Measurements from ENCODE around the gene CLCN6. TPM values are rescaled to one million over a fixed set of nuclear protein-coding genes. Genes with fewer than 3 reads are reported as not detected.

The CLCN6 gene
- total RNA-seq, 5 donors from 2014 or later (not counting 1 experiment from before 2014, with no cell fraction given): 17.3 to 23.0 (median 21.3) TPM

GRCh38 chr1:11788549-11789053 lies 17.4 kb upstream of the CLCN6 start:
- H3K4me3 Mint-ChIP-seq: no peak overlapping the region
- peaks cover 0 to 9% (median 7%) of the 10 kb centered on the region in 3 donors for H3K4me1 Mint-ChIP-seq
- H3K36me3 Mint-ChIP-seq: peaks cover 13% of the 10 kb centered on the region
- H3K27me3 ChIP-seq (replicated peaks in 1 of 2; ENCODE audit: control insufficient read depth in 2 of 2, extremely low read depth in 1 of 2, insufficient read depth in 2 of 2, low read length in 1 of 2): no peaks in the 10 kb centered on the region
- H3K9me3 ChIP-seq: no peaks in the 10 kb centered on the region
- no peak for DNase-seq
- H3K4me1 ChIP-seq (ENCODE audit: control insufficient read depth in 1 of 2, extremely low read depth in 1 of 2, insufficient read depth in 2 of 2, low read length in 2 of 2): peaks cover 0 to 13% of the 10 kb centered on the region in 2 experiments
- ChIA-PET CTCF (no interaction called here), POLR2A (no interaction called here)
- no peak overlapping the region for H3K27ac Mint-ChIP-seq
- no peaks in the 10 kb centered on the region for H3K9me3 Mint-ChIP-seq
- peaks cover 0 to 27% of the 10 kb centered on the region in 2 donors for H3K36me3 ChIP-seq (ENCODE audit: control insufficient read depth in 2 of 2, extremely low read depth in 1 of 2, insufficient read depth in 1 of 2, low read length in 1 of 2)
- no peak overlapping the region for H3K27ac ChIP-seq (ENCODE audit: low read length)
- H3K27me3 Mint-ChIP-seq: no peaks in the 10 kb centered on the region
- 92% methylated on average over 13 of the region's 14 CpGs for WGBS (ENCODE audit: insufficient coverage)
- ATAC-seq (replicated peaks in 1 of 4): no peak
- no peak overlapping the region for H3K4me3 ChIP-seq (ENCODE audit: control insufficient read depth in 1 of 2, extremely low read depth in 1 of 2, low read length in 1 of 2)

GRCh38 chr1:11789126-11790067 lies 16.6 kb upstream of the CLCN6 start:
- Mint-ChIP-seq H3K27me3 (no peaks in the 10 kb centered on the region), H3K27ac (peak overlapping the region in 1 of 2 donors; percentile 34), H3K4me3 (no peak overlapping the region), H3K4me1 (peaks cover 0 to 9% (median 4%) of the 10 kb centered on the region in 3 donors), H3K36me3 (peaks cover 15% of the 10 kb centered on the region), H3K9me3 (no peaks in the 10 kb centered on the region)
- POLR2A ChIA-PET: no interaction called here
- CTCF ChIA-PET: no interaction called here
- DNase-seq (no peak), ATAC-seq (replicated peaks in 1 of 4) (no peak)
- no peak overlapping the region for H3K27ac ChIP-seq (ENCODE audit: low read length)
- H3K4me3 ChIP-seq (ENCODE audit: control insufficient read depth in 1 of 2, extremely low read depth in 1 of 2, low read length in 1 of 2): no peak overlapping the region
- H3K27me3 ChIP-seq (replicated peaks in 1 of 2; ENCODE audit: control insufficient read depth in 2 of 2, extremely low read depth in 1 of 2, insufficient read depth in 2 of 2, low read length in 1 of 2): no peaks in the 10 kb centered on the region
- peaks cover 0 to 11% of the 10 kb centered on the region in 2 experiments for H3K4me1 ChIP-seq (ENCODE audit: control insufficient read depth in 1 of 2, extremely low read depth in 1 of 2, insufficient read depth in 2 of 2, low read length in 2 of 2)
- 71% methylated on average over 6 of the region's 13 CpGs for WGBS (ENCODE audit: insufficient coverage)
- H3K9me3 ChIP-seq: no peaks in the 10 kb centered on the region
- H3K36me3 ChIP-seq (ENCODE audit: control insufficient read depth in 2 of 2, extremely low read depth in 1 of 2, insufficient read depth in 1 of 2, low read length in 1 of 2): peaks cover 6 to 35% of the 10 kb centered on the region in 2 donors

- H3K36me3 ChIP-seq (ENCODE audit: control insufficient read depth in 2 of 2, extremely low read depth in 1 of 2, insufficient read depth in 1 of 2, low read length in 1 of 2): peaks cover 9 to 44% of the 10 kb centered on the region in 2 donors
- no peaks in the 10 kb centered on the region for H3K9me3 ChIP-seq
- peaks cover 0 to 2% of the 10 kb centered on the region in 2 experiments for H3K4me1 ChIP-seq (ENCODE audit: control insufficient read depth in 1 of 2, extremely low read depth in 1 of 2, insufficient read depth in 2 of 2, low read length in 2 of 2)
- ATAC-seq (replicated peaks in 1 of 4) (no peak), DNase-seq (no peak)
- Mint-ChIP-seq H3K27ac (no peak overlapping the region), H3K27me3 (no peaks in the 10 kb centered on the region), H3K4me1 (peaks cover 0 to 5% (median 3%) of the 10 kb centered on the region in 3 donors), H3K4me3 (no peak overlapping the region), H3K9me3 (no peaks in the 10 kb centered on the region), H3K36me3 (peaks cover 23% of the 10 kb centered on the region)
- H3K4me3 ChIP-seq (ENCODE audit: control insufficient read depth in 1 of 2, extremely low read depth in 1 of 2, low read length in 1 of 2): no peak overlapping the region
- 88% methylated on average over 16 of the region's 20 CpGs for WGBS (ENCODE audit: insufficient coverage)
- H3K27me3 ChIP-seq (replicated peaks in 1 of 2; ENCODE audit: control insufficient read depth in 2 of 2, extremely low read depth in 1 of 2, insufficient read depth in 2 of 2, low read length in 1 of 2): no peaks in the 10 kb centered on the region
- POLR2A ChIA-PET: no interaction called here
- no peak overlapping the region for H3K27ac ChIP-seq (ENCODE audit: low read length)
- CTCF ChIA-PET: no interaction called here
Observed at GRCh38 chr1:11790101-11790879, 15.7 kb upstream of the CLCN6 start.

GRCh38 chr1:11790880-11791715 lies 14.9 kb upstream of the CLCN6 start:
- H3K4me3 ChIP-seq (ENCODE audit: control insufficient read depth in 1 of 2, extremely low read depth in 1 of 2, low read length in 1 of 2): no peak overlapping the region
- H3K27me3 ChIP-seq (replicated peaks in 1 of 2; ENCODE audit: control insufficient read depth in 2 of 2, extremely low read depth in 1 of 2, insufficient read depth in 2 of 2, low read length in 1 of 2): no peaks in the 10 kb centered on the region
- no peaks in the 10 kb centered on the region for H3K9me3 Mint-ChIP-seq
- peaks cover 0 to 2% (median 0%) of the 10 kb centered on the region in 3 donors for H3K4me1 Mint-ChIP-seq
- ChIA-PET CTCF (no interaction called here), POLR2A (no interaction called here)
- 92% methylated on average over 16 of the region's 19 CpGs for whole genome bisulfite sequencing (ENCODE audit: insufficient coverage)
- no peak overlapping the region for H3K4me3 Mint-ChIP-seq
- H3K9me3 ChIP-seq: no peaks in the 10 kb centered on the region
- peak in 1 of 35 experiments; percentile 33 for DNase-seq
- no peak for ATAC-seq (replicated peaks in 1 of 4)
- H3K27ac ChIP-seq (ENCODE audit: low read length): no peak overlapping the region
- no peaks in the 10 kb centered on the region for H3K27me3 Mint-ChIP-seq
- H3K27ac Mint-ChIP-seq: no peak overlapping the region
- H3K4me1 ChIP-seq (ENCODE audit: control insufficient read depth in 1 of 2, extremely low read depth in 1 of 2, insufficient read depth in 2 of 2, low read length in 2 of 2): no peaks in the 10 kb centered on the region
- peaks cover 9 to 52% of the 10 kb centered on the region in 2 donors for H3K36me3 ChIP-seq (ENCODE audit: control insufficient read depth in 2 of 2, extremely low read depth in 1 of 2, insufficient read depth in 1 of 2, low read length in 1 of 2)
- H3K36me3 Mint-ChIP-seq: peaks cover 29% of the 10 kb centered on the region

GRCh38 chr1:11792106-11792505 lies 13.9 kb upstream of the CLCN6 start:
- no peak overlapping the region for H3K27ac ChIP-seq (ENCODE audit: low read length)
- no peak for ATAC-seq (replicated peaks in 1 of 4)
- ChIA-PET CTCF (interaction anchor here in 1 of 2 donors (0.6 kb wide), 1 partner anchor 836 kb away, joined by 5 read pairs; no protein-coding TSS in a partner anchor), POLR2A (no interaction called here)
- peaks cover 32% of the 10 kb centered on the region for H3K36me3 Mint-ChIP-seq
- H3K27me3 Mint-ChIP-seq: no peaks in the 10 kb centered on the region
- no peak overlapping the region for H3K4me3 ChIP-seq (ENCODE audit: control insufficient read depth in 1 of 2, extremely low read depth in 1 of 2, low read length in 1 of 2)
- H3K36me3 ChIP-seq (ENCODE audit: control insufficient read depth in 2 of 2, extremely low read depth in 1 of 2, insufficient read depth in 1 of 2, low read length in 1 of 2): peaks cover 9 to 59% of the 10 kb centered on the region in 2 donors
- H3K4me1 ChIP-seq (ENCODE audit: control insufficient read depth in 1 of 2, extremely low read depth in 1 of 2, insufficient read depth in 2 of 2, low read length in 2 of 2): no peaks in the 10 kb centered on the region
- 93% methylated on average over 8 of the region's 11 CpGs for WGBS (ENCODE audit: insufficient coverage)
- H3K9me3 ChIP-seq: no peaks in the 10 kb centered on the region
- no peak for DNase-seq
- no peaks in the 10 kb centered on the region for H3K9me3 Mint-ChIP-seq
- no peaks in the 10 kb centered on the region for H3K4me1 Mint-ChIP-seq
- no peak overlapping the region for H3K27ac Mint-ChIP-seq
- H3K27me3 ChIP-seq (replicated peaks in 1 of 2; ENCODE audit: control insufficient read depth in 2 of 2, extremely low read depth in 1 of 2, insufficient read depth in 2 of 2, low read length in 1 of 2): no peaks in the 10 kb centered on the region
- H3K4me3 Mint-ChIP-seq: no peak overlapping the region

- no peaks in the 10 kb centered on the region for H3K4me1 Mint-ChIP-seq
- H3K9me3 Mint-ChIP-seq: no peaks in the 10 kb centered on the region
- no peak overlapping the region for H3K27ac Mint-ChIP-seq
- ATAC-seq (replicated peaks in 1 of 4): no peak
- H3K36me3 ChIP-seq (ENCODE audit: control insufficient read depth in 2 of 2, extremely low read depth in 1 of 2, insufficient read depth in 1 of 2, low read length in 1 of 2): peaks cover 9 to 59% of the 10 kb centered on the region in 2 donors
- ChIA-PET CTCF (no interaction called here), POLR2A (no interaction called here)
- H3K36me3 Mint-ChIP-seq: peaks cover 32% of the 10 kb centered on the region
- no peaks in the 10 kb centered on the region for H3K27me3 ChIP-seq (replicated peaks in 1 of 2; ENCODE audit: control insufficient read depth in 2 of 2, extremely low read depth in 1 of 2, insufficient read depth in 2 of 2, low read length in 1 of 2)
- DNase-seq: no peak
- no peak overlapping the region for H3K27ac ChIP-seq (ENCODE audit: low read length)
- no peaks in the 10 kb centered on the region for H3K27me3 Mint-ChIP-seq
- 94% methylated on average over 7 of the region's 15 CpGs for WGBS (ENCODE audit: insufficient coverage)
- H3K4me3 Mint-ChIP-seq: no peak overlapping the region
- H3K4me1 ChIP-seq (ENCODE audit: control insufficient read depth in 1 of 2, extremely low read depth in 1 of 2, insufficient read depth in 2 of 2, low read length in 2 of 2): no peaks in the 10 kb centered on the region
- no peak overlapping the region for H3K4me3 ChIP-seq (ENCODE audit: control insufficient read depth in 1 of 2, extremely low read depth in 1 of 2, low read length in 1 of 2)
- no peaks in the 10 kb centered on the region for H3K9me3 ChIP-seq
Observed at GRCh38 chr1:11793819-11794218, 12.2 kb upstream of the CLCN6 start.
